HG02763 (cell line): ENCODE data around the gene ENPP7.

Experiments
- ATAC-seq: cut with Tn5 transposase; IDR thresholded peaks from one replicate; pipeline ENCODE4 v1.9.1; 2021; ENCODE audit warnings: mild to moderate bottlenecking, moderate library complexity; ENCODE audit not compliant: unreplicated experiment

The ENPP7 gene

GRCh38 chr17:79730769-79731483 is at the start of gene ENPP7:
TSS of gene ENPP7 (plus strand) at chr17:79730943. CDS start at chr17:79731140, 197 bp downstream.
- no peak for ATAC-seq

GRCh38 chr17:79681101-79681621 is 49.6 kb upstream of the ENPP7 start:
- no peak for ATAC-seq

GRCh38 chr17:79681628-79682261 is 49.0 kb upstream of the ENPP7 start:
- no peak for ATAC-seq

- ATAC-seq: no peak
These were observed 47.4 kb upstream of the ENPP7 start for GRCh38 chr17:79683365-79683764.

GRCh38 chr17:79684132-79684985 is 46.4 kb upstream of the ENPP7 start:
- ATAC-seq: no peak

- ATAC-seq: no peak
These were observed 45.6 kb upstream of the ENPP7 start for GRCh38 chr17:79685121-79685520.

GRCh38 chr17:79686476-79686875 is 44.3 kb upstream of the ENPP7 start:
- no peak for ATAC-seq

GRCh38 chr17:79690466-79690865 is 40.3 kb upstream of the ENPP7 start:
- ATAC-seq: no peak

- ATAC-seq: no peak
These were observed 39.5 kb upstream of the ENPP7 start for GRCh38 chr17:79690988-79691836.

- ATAC-seq: no peak
These were observed 38.8 kb upstream of the ENPP7 start for GRCh38 chr17:79691931-79692330.

- no peak for ATAC-seq
These were observed 37.3 kb upstream of the ENPP7 start for GRCh38 chr17:79693419-79693818.

- ATAC-seq: no peak
These were observed 35.4 kb upstream of the ENPP7 start for GRCh38 chr17:79695293-79695790.

GRCh38 chr17:79695797-79696609 is 34.7 kb upstream of the ENPP7 start:
- ATAC-seq: no peak

GRCh38 chr17:79696610-79696982 is 34.1 kb upstream of the ENPP7 start:
- no peak for ATAC-seq

- no peak for ATAC-seq
These were observed 32.4 kb upstream of the ENPP7 start for GRCh38 chr17:79698146-79698846.

- no peak for ATAC-seq
These were observed 31.2 kb upstream of the ENPP7 start for GRCh38 chr17:79699386-79700036.

GRCh38 chr17:79700592-79700991 is 30.2 kb upstream of the ENPP7 start:
- ATAC-seq: no peak

GRCh38 chr17:79702034-79702433 is 28.7 kb upstream of the ENPP7 start:
- ATAC-seq: no peak
